NCI-H446 treated with DMSO at 0.1 percent for 48 hours (cell line): Measurements from ENCODE around the gene PFKFB2.
A peak's percentile ranks its signal among the peaks of the same experiment; 100 is the strongest.

Experiments
- DNase-seq: peaks from one replicate; lab custom pipeline; 2025; lab: John Stamatoyannopoulos, UW

Gene PFKFB2

GRCh38 chr1:207067185-207067584 lies 14.1 kb downstream of the PFKFB2 start:
- no peak for DNase-seq

- no peak for DNase-seq
Observed at GRCh38 chr1:207067665-207068064, 14.6 kb downstream of the PFKFB2 start.

GRCh38 chr1:207069061-207069460 lies 16.0 kb downstream of the PFKFB2 start:
- DNase-seq, result no peak

GRCh38 chr1:207069858-207070506 lies 16.9 kb downstream of the PFKFB2 start:
- no peak for DNase-seq

GRCh38 chr1:207070811-207071210 lies 17.7 kb downstream of the PFKFB2 start:
- DNase-seq, result no peak

- no peak for DNase-seq
Observed at GRCh38 chr1:207071426-207071825, 18.4 kb downstream of the PFKFB2 start.

- no peak for DNase-seq
Observed at GRCh38 chr1:207072233-207072632, 19.2 kb downstream of the PFKFB2 start.

- DNase-seq, result no peak
Observed at GRCh38 chr1:207073906-207074820, 21.1 kb downstream of the PFKFB2 start.

GRCh38 chr1:207076181-207076955 lies 23.3 kb downstream of the PFKFB2 start:
- DNase-seq, result no peak

GRCh38 chr1:207077012-207077411 lies 23.9 kb downstream of the PFKFB2 start:
- DNase-seq, result no peak

- DNase-seq, result peak; percentile 25
Observed at GRCh38 chr1:207077470-207078377, 24.6 kb downstream of the PFKFB2 start.

GRCh38 chr1:207078578-207079132 lies 25.6 kb downstream of the PFKFB2 start:
- no peak for DNase-seq

GRCh38 chr1:207079706-207080241 lies 26.7 kb downstream of the PFKFB2 start:
- no peak for DNase-seq

- no peak for DNase-seq
Observed at GRCh38 chr1:207081088-207081487, 28.0 kb downstream of the PFKFB2 start.

- no peak for DNase-seq
Observed at GRCh38 chr1:207081806-207082205, 28.7 kb downstream of the PFKFB2 start.

GRCh38 chr1:207084232-207084631 lies 31.2 kb downstream of the PFKFB2 start:
- no peak for DNase-seq

GRCh38 chr1:207084701-207085180 lies 31.7 kb downstream of the PFKFB2 start:
- peak; percentile 11 for DNase-seq

GRCh38 chr1:207085887-207086286 lies 32.8 kb downstream of the PFKFB2 start:
- DNase-seq, result no peak

- DNase-seq, result no peak
Observed at GRCh38 chr1:207088161-207088560, 35.1 kb downstream of the PFKFB2 start.
